ENCODE data around the gene SCYGR4. TPM values are rescaled to one million over a fixed set of nuclear protein-coding genes. Genes with fewer than 3 reads are reported as not detected.

The SCYGR4 gene
- total and polyA plus RNA-seq, 2 experiments from 2014 or later: not detected

DNA sequence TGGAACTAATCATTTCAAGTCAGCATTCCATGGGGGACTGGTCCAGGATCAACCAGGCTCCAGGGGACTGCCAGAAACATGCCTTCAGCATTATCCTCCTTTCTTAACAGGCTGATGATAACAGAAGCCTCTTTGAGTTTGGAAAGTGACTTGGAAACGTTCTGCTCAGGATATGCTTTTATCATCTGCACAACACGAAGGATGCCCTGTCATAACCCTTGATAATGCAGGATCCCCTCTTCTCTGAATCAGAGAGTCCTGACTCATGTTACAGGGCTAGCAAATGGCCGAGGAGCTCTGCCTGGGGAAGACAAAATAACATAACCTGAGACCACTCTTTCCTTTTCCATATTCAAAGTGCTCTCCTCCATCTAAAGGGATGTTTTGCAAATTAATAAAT lies 9.4 kb upstream of the SCYGR4 start:
- no peaks in the 10 kb centered on the region for H3K27me3 ChIP-seq
- no peaks in the 10 kb centered on the region for H3K4me1 ChIP-seq (ENCODE audit: low read depth)
- H3K27ac ChIP-seq: no peak overlapping the region
- H3K36me3 ChIP-seq: no peaks in the 10 kb centered on the region
- H3K4me3 ChIP-seq: no peak overlapping the region
- peak in 1 of 2 donors; percentile 27 for DNase-seq (ENCODE audit: low read depth in 1 of 2, low spot score in 1 of 2)
- TF ChIP-seq CTCF (IDR thresholded peaks at IDR 0.05; ENCODE audit: low read depth, low read length): no peak
- H3K9me3 ChIP-seq (ENCODE audit: low read depth): no peaks in the 10 kb centered on the region

GRCh38 chr2:227608561-227609338 lies 8.5 kb upstream of the SCYGR4 start:
- Histone ChIP-seq H3K27ac (no peak overlapping the region), H3K4me3 (no peak overlapping the region), H3K4me1 (ENCODE audit: low read depth) (no peaks in the 10 kb centered on the region), H3K36me3 (no peaks in the 10 kb centered on the region), H3K27me3 (no peaks in the 10 kb centered on the region), H3K9me3 (ENCODE audit: low read depth) (no peaks in the 10 kb centered on the region)
- no peak for TF ChIP-seq CTCF (IDR thresholded peaks at IDR 0.05; ENCODE audit: low read depth, low read length)
- DNase-seq (ENCODE audit: low read depth in 1 of 2, low spot score in 1 of 2): no peak

DNA sequence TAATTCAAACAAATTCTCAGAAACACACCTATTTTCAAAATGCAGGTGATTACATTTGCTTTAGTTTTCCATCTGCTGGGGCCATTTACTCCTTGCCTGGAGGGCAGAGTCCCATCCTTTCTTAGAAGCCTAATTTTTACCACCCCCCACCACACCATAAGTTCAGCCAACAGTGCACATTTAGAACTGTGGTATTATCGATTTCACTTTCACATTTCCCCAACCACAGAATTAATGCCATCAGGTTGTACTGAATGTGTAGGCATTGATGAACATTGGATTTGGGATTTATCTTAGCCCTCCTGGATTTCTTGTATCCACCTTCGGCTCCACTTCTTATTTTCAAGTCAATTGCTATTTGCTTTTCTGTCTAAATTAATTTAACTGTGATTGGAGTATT lies 7.2 kb upstream of the SCYGR4 start:
- no peak for DNase-seq (ENCODE audit: low read depth in 1 of 2, low spot score in 1 of 2)
- Histone ChIP-seq H3K27me3 (no peaks in the 10 kb centered on the region), H3K9me3 (ENCODE audit: low read depth) (no peaks in the 10 kb centered on the region), H3K4me3 (no peak overlapping the region), H3K27ac (no peak overlapping the region), H3K4me1 (ENCODE audit: low read depth) (no peaks in the 10 kb centered on the region), H3K36me3 (no peaks in the 10 kb centered on the region)
- no peak for TF ChIP-seq CTCF (IDR thresholded peaks at IDR 0.05; ENCODE audit: low read depth, low read length)

DNA sequence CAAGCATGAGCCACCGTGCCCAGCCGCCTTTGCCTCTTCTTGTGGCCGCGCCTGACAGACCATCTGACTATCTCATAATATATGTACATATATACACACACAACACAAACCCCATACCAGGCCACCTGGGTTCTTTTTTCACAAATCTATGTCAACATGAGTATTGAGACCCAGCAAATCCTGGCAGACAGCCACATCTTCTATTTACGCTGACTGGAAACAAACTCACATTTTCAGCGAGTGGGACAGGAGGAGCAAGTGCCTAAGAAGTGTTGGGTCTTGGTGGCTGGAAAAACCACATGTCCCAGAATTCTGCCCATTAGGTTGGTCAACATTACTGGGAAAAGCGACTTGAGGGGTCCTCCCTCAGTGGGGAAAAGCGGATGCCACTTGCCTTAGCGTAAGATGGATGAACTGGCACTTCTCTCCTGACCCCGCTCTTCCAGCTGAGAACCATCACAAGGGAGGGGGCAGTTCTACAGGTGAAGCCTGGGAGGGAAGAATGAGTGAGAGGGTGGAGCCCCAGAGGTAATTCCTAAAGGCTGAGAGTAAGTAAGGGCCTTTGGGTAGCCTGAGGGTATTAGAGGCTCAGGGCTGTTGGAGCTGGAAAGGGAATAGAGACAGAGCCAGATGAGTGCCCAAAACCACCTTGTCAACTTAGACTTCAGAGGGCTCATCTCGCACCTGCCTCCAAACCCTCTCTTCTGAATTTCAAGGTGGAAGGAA lies 4.6 kb upstream of the SCYGR4 start:
- no peak for TF ChIP-seq CTCF (IDR thresholded peaks at IDR 0.05; ENCODE audit: low read depth, low read length)
- no peaks in the 10 kb centered on the region for H3K27me3 ChIP-seq
- no peak for DNase-seq (ENCODE audit: low read depth in 1 of 2, low spot score in 1 of 2)
- H3K36me3 ChIP-seq: no peaks in the 10 kb centered on the region
- no peak overlapping the region for H3K4me3 ChIP-seq
- no peaks in the 10 kb centered on the region for H3K4me1 ChIP-seq (ENCODE audit: low read depth)
- H3K9me3 ChIP-seq (ENCODE audit: low read depth): no peaks in the 10 kb centered on the region
- no peak overlapping the region for H3K27ac ChIP-seq

GRCh38 chr2:227613272-227613660 lies 4.0 kb upstream of the SCYGR4 start:
- no peak for TF ChIP-seq CTCF (IDR thresholded peaks at IDR 0.05; ENCODE audit: low read depth, low read length)
- no peaks in the 10 kb centered on the region for H3K36me3 ChIP-seq
- no peaks in the 10 kb centered on the region for H3K27me3 ChIP-seq
- no peak overlapping the region for H3K4me3 ChIP-seq
- no peaks in the 10 kb centered on the region for H3K4me1 ChIP-seq (ENCODE audit: low read depth)
- no peak overlapping the region for H3K27ac ChIP-seq
- H3K9me3 ChIP-seq (ENCODE audit: low read depth): no peaks in the 10 kb centered on the region
- DNase-seq (ENCODE audit: low read depth in 1 of 2, low spot score in 1 of 2): no peak
